ENCODE results near the gene ITPR3. TPM values are rescaled to one million over a fixed set of nuclear protein-coding genes. Genes with fewer than 3 reads are reported as not detected.

Gene ITPR3
- total RNA-seq, 2 experiments from 2014 or later = 54.2 to 55.1 TPM

DNA sequence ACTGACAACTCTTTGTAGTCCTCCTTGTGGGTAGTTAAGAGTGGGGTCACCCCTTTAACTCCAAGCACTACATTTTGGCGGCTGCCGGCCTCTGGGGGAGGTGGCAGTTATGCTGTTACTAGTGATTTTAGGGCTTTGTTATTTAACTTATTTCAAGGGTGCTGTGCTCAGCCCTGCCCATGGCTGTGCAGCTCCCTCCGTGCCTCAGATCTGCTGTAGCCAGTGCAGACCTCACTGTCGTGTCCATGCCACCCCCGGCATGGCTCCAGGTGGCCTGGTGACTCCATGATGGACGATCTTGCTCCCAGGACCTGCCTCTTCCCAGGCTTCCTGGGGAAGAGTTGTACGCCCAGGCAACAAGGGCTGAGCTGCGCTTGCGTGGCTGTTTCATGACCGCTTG lies 75.0 kb downstream of the ITPR3 start:
- peak overlapping the region; percentile 31 for H3K4me3 Mint-ChIP-seq
- H3K4me1 Mint-ChIP-seq = peaks cover 92% of the 10 kb centered on the region
- ChIA-PET CTCF (interaction anchor here (4.0 kb wide), 1 partner anchor 15 kb away, joined by 18 read pairs; the partner anchor contains the start of gene UQCC2), POLR2A (interaction anchor here (1.4 to 4.1 kb wide), 5 partner anchors 13 to 106 kb away, joined by 4 to 25 read pairs (median 4); partner anchors contain the start of genes ITPR3 and UQCC2)
- H3K36me3 Mint-ChIP-seq (ENCODE audit: low read depth) = peaks cover 80% of the 10 kb centered on the region
- peak overlapping the region; percentile 97 for H3K27ac Mint-ChIP-seq
- no peaks in the 10 kb centered on the region for H3K27me3 Mint-ChIP-seq
- no peaks in the 10 kb centered on the region for H3K9me3 Mint-ChIP-seq
- no peak for DNase-seq

DNA sequence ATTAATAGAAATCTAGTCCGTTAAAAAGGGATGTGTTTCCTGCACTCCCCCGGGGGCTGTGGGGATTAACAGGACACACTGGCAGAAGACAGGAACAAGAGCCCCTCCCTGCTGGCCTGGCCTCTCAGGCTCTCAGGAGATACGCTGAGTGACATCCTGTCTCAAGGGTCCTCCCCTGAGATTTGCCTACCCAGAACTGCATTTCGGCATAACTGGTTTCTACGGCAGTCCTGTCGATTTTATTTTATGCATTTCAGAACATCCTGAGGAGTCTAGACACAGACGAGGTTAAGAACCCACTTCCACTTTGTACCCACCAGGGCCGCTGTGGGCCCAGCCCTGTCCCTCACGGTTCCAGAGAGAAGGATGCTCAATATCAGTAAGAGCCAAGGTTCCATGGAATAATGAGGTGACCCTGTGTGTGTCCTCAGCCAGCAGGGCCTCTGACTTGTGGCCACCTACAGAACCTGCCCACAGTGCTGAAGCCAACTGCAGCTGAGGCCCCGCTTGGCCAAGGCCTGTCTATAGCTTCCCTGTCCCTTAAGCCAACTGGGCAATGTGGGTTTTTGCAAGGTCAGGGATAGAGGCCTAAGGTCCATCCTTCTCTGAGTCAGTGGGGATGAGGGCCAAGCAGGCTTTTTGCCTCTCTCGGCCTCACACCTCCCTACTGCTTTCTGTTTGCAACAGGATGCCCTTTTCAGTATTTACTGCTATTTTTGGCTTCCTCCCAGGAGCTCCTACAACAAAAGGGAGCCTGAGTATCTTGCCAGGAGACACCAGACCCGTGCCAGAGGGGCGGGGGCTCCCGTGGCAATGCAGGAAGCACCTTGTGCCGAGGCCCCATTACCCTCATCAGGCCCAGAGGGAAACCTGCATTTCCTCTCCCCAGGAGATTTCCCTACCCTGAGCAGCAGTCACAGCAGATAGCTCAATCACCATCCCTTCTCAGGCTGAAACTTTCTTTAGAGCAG lies 75.7 kb downstream of the ITPR3 start:
- POLR2A ChIA-PET = interaction anchor here (0.8 to 4.1 kb wide), 9 partner anchors 12 to 286 kb away, joined by 3 to 25 read pairs (median 4); partner anchors contain the start of genes BAK1, ITPR3 and UQCC2
- Mint-ChIP-seq H3K27ac (peak overlapping the region; percentile 97), H3K9me3 (no peaks in the 10 kb centered on the region), H3K4me1 (peaks cover 84% of the 10 kb centered on the region), H3K4me3 (peak overlapping the region; percentile 31), H3K27me3 (no peaks in the 10 kb centered on the region), H3K36me3 (ENCODE audit: low read depth) (peaks cover 75% of the 10 kb centered on the region)
- CTCF ChIA-PET = interaction anchor here (0.8 to 4.0 kb wide), 5 partner anchors 14 to 111 kb away, joined by 3 to 18 read pairs (median 4); partner anchors contain the start of gene UQCC2
- peak; percentile 57 for DNase-seq

DNA sequence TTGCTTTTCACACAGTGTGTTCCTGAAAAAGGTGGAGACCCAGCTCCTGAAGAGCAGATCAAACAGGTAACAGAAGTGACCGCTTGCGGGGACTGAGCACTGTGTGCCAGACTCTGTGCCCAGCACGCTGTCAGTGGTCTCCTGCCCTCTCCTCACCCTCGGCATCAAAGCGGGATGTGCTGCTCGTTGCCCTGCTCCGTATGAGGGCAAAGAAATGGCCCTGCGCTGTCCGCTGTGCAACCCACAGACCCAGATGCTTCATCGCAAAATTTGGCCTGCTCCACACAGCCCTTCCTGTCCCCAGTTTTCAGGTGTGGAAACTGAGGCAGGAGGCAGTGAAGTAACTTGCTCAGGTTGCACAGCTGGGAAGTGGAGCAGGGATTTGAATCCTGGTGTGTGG lies 76.7 kb downstream of the ITPR3 start:
- ChIA-PET POLR2A (interaction anchor here (0.8 to 1.9 kb wide), 5 partner anchors 11 to 108 kb away, joined by 3 to 16 read pairs (median 4); partner anchors contain the start of gene UQCC2), CTCF (interaction anchor here (0.6 to 1.4 kb wide), 3 partner anchors 99 to 112 kb away, joined by 4 to 6 read pairs (median 4); no protein-coding TSS in a partner anchor)
- Mint-ChIP-seq H3K27ac (peak overlapping the region; percentile 97), H3K9me3 (no peaks in the 10 kb centered on the region), H3K4me3 (no peak overlapping the region), H3K4me1 (peaks cover 80% of the 10 kb centered on the region), H3K36me3 (ENCODE audit: low read depth) (peaks cover 66% of the 10 kb centered on the region), H3K27me3 (no peaks in the 10 kb centered on the region)
- DNase-seq = no peak

DNA sequence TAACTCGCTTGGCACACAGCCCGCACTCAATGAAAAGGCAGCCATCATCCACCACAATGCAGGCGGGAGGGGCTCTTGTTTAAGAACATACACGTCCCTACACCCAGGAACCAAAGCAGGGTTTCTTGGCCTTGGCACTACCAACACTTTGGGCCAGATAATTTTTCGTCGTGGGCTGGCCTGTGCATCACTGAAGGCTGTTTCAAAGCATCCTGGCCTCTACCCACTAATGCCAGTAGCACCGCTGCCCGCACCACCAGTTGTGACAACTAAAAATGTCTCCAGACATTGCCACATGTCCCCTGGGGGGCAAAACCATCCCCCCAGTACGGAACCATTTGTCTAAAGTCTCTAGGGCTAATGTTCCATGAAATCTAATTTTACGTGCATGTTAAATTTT lies 77.4 kb downstream of the ITPR3 start:
- Mint-ChIP-seq H3K36me3 (ENCODE audit: low read depth) (peaks cover 60% of the 10 kb centered on the region), H3K4me3 (no peak overlapping the region), H3K4me1 (peaks cover 73% of the 10 kb centered on the region), H3K9me3 (no peaks in the 10 kb centered on the region), H3K27me3 (no peaks in the 10 kb centered on the region), H3K27ac (peak overlapping the region; percentile 54)
- CTCF ChIA-PET = no interaction called here
- no peak for DNase-seq
- POLR2A ChIA-PET = no interaction called here

DNA sequence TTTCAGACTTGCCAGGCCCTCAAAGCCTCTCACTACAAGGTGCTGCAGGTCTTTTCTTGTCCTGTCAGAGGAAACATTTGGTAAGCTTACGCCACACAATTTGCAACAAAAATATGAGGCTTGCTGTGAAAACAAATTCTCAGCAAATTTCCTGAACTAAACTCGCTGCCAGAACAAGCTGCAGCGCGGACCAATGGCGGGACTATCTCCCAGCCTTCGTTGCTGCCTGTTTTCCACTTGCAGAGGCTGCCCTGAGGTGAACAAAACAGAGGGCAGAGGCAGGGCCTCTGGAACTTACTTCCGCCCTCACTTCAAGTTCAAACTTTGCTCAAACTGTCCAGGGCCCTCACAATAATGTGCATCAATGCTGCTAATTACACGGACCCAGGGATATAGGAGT lies 78.0 kb downstream of the ITPR3 start:
- Mint-ChIP-seq H3K4me1 (peaks cover 67% of the 10 kb centered on the region), H3K36me3 (ENCODE audit: low read depth) (peaks cover 55% of the 10 kb centered on the region), H3K9me3 (no peaks in the 10 kb centered on the region), H3K27ac (peak overlapping the region; percentile 58), H3K27me3 (no peaks in the 10 kb centered on the region), H3K4me3 (no peak overlapping the region)
- ChIA-PET CTCF (no interaction called here), POLR2A (no interaction called here)
- DNase-seq = no peak

DNA sequence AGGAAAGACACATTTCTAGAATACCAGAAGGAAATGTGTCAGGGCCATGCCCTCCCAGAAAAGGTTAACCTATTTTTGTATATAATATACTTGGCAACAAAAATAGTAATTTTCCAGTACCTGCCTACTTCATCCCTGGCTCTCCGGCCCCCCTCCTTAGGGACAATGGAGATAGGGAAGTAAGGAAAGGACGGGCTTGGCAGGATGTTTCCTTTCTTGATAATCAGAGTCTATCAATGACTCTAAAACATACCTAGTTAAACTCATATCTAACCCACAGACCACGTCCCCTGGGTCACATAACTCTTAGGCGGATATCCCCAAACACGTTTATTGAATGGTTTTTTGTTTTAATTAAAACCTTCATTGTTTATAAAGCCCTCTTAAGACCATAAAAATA lies 78.6 kb downstream of the ITPR3 start:
- Mint-ChIP-seq H3K27ac (peak overlapping the region; percentile 58), H3K4me1 (peaks cover 61% of the 10 kb centered on the region), H3K4me3 (no peak overlapping the region), H3K27me3 (no peaks in the 10 kb centered on the region), H3K9me3 (no peaks in the 10 kb centered on the region), H3K36me3 (ENCODE audit: low read depth) (peaks cover 52% of the 10 kb centered on the region)
- ChIA-PET POLR2A (interaction anchor here (1.2 to 2.4 kb wide), 6 partner anchors 9 to 120 kb away, joined by 4 to 18 read pairs (median 6); partner anchors contain the start of genes BAK1 and UQCC2), CTCF (interaction anchor here (1.0 to 3.9 kb wide), 12 partner anchors 10 to 113 kb away, joined by 3 to 59 read pairs (median 8); partner anchors contain the start of genes ITPR3 and UQCC2)
- no peak for DNase-seq

DNA sequence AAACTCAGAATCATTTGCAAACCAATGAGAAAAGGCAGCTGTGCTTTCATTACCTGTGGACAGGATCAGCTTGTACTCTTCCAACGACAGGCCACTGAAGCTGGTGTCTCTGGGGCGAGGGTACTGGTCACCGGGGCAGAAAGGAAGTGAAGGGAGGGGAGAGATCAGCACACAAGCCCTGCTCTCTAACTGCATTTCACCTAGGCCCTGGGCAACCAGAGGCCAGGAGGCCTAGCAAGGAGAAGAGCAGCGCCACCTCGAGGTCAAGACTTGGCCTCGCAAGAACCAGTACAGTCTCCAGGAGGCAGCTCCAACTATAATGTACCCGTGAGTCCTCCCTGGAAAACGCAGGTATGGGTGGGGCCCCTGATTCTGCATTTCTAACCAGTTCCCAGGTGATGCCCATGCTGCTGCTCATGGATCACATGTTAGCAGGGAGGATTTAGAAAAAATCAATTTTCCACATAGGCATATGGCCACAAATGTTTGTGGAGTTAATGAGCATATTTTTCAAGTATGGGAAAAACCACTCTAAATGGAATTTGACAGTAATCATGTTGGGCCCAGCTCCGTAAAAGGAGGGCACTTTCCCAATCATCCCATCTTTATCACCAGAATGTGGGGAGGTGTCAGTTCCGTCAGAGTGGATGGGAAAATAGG lies 79.4 kb downstream of the ITPR3 start:
- Mint-ChIP-seq H3K27me3 (no peaks in the 10 kb centered on the region), H3K4me1 (peaks cover 55% of the 10 kb centered on the region), H3K36me3 (ENCODE audit: low read depth) (peaks cover 45% of the 10 kb centered on the region), H3K27ac (peak overlapping the region; percentile 58), H3K9me3 (no peaks in the 10 kb centered on the region), H3K4me3 (no peak overlapping the region)
- DNase-seq = peak; percentile 84
- CTCF ChIA-PET = interaction anchor here (0.6 to 3.9 kb wide), 23 partner anchors 10 to 120 kb away, joined by 3 to 59 read pairs (median 5); partner anchors contain the start of genes BAK1, ITPR3 and UQCC2
- POLR2A ChIA-PET = interaction anchor here (0.6 to 2.4 kb wide), 10 partner anchors 8 to 121 kb away, joined by 3 to 18 read pairs (median 4); partner anchors contain the start of genes BAK1 and UQCC2

DNA sequence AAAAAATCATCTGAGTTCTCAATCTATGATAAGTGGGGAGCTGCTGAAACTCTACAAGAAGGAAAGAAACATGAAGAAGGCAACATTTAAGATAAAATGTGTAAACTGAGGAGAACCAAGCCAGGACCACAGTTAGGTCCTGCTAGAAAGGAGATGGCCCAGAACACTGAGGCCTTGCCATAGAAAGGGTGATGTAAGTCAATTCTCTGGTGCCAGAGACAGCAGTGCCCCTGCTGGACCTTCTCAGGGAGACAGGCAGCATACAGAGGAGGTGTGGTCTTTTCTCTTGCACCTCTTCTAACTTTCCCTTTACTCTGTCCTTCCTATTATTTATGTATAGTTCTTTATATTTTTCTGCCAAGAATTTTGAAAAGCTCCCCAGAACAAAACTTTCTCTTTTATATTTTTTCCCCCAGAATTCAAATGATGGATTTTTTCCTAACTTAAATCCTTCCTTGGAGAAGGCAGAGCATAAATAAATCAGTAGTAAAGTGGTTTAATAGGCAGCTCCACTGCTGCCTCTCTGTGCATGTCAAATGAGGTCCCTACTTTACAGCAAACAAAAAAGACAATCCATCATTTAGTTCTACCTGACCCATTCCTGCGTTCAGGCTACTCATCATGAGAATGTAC lies 81.3 kb downstream of the ITPR3 start:
- POLR2A ChIA-PET = interaction anchor here (1.0 to 1.9 kb wide), 5 partner anchors 7 to 81 kb away, joined by 3 to 12 read pairs (median 5); partner anchors contain the start of genes ITPR3 and UQCC2
- no peaks in the 10 kb centered on the region for H3K27me3 Mint-ChIP-seq
- H3K36me3 Mint-ChIP-seq (ENCODE audit: low read depth) = peaks cover 28% of the 10 kb centered on the region
- H3K4me3 Mint-ChIP-seq = no peak overlapping the region
- peak overlapping the region; percentile 23 for H3K27ac Mint-ChIP-seq
- DNase-seq = no peak
- CTCF ChIA-PET = interaction anchor here (0.8 to 3.9 kb wide), 7 partner anchors 8 to 116 kb away, joined by 3 to 59 read pairs (median 7); partner anchors contain the start of gene UQCC2
- H3K4me1 Mint-ChIP-seq = peaks cover 40% of the 10 kb centered on the region
- H3K9me3 Mint-ChIP-seq = no peaks in the 10 kb centered on the region

DNA sequence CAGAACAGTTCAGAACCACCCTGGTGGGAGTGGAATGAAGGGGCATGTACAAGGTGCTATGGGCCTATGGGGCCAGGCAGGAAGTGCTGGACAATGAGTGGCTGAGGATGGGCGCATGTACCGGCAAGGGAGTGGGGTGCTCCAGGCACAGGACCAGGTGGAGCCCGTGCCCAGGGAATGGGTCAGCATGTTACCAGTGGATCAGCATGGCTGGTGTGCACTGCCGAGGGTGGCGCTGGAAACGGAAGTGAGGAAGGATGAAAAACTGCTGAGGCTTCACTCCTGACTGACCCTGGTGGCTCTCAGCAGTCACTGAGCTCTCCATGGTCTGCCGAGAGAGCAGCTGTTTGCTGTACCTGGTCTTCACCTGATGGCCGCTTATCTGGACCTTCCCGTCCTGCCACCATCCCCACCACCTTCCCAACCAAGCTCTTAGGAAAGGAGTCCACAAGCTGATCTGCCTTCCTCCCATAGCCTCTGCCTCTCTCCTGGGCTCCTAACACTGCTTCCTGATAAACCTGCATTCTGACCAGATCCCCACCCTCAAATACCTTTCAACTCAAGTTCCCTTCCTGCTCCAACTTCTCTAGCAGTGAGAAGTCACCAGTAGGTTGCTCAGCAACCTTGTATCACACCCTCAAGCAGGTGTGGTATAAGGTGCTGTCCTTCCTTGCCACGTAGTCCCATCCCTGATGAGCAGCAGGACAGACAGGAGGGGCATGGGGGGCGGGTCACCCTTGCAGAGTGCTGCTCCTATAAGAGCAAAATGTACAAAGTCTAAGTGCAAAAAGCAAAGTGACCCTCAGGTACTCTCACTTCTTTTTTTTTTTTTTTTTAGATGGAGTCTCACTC lies 83.3 kb downstream of the ITPR3 start:
- Mint-ChIP-seq H3K36me3 (ENCODE audit: low read depth) (peaks cover 25% of the 10 kb centered on the region), H3K27ac (no peak overlapping the region)
- POLR2A ChIA-PET = no interaction called here

DNA sequence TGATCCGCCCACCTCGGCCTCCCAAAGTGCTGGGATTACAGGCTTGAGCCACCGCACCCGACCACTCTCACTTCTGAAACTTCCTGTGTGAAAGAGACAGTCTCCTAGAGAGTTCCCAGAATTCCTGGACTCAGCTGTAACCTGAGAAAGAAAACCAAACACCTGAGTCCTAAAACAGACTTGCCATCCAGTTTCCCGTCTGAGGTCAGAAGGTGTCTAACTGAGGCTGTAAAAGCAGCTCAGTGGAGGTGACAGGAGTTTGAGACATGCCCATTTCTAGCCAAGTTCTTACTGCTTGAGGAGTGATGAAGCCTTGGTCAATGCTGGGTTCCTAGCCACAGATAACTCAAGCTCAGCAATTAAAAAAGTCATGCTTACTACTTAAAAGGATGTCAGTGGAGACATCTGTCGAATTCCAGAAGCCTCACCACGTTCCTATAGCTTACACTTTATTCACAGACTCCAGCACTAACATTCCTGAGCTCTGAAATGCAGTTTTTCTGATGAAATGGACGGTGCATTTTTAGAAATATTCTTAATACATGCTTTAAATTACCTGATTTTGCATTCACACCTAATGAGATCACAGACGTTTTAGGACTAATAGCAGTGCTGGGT lies 84.3 kb downstream of the ITPR3 start:
- ChIA-PET CTCF (interaction anchor here (0.5 to 0.9 kb wide), 2 partner anchors 125 to 1743 kb away, joined by 3 to 4 read pairs; partner anchors contain the start of gene BAK1), POLR2A (interaction anchor here (0.9 to 1.4 kb wide), 4 partner anchors 9 to 120 kb away, joined by 3 read pairs; partner anchors contain the start of gene ITPR3)
- no peaks in the 10 kb centered on the region for H3K27me3 Mint-ChIP-seq
- peaks cover 42% of the 10 kb centered on the region for H3K4me1 Mint-ChIP-seq
- DNase-seq = no peak
- no peaks in the 10 kb centered on the region for H3K9me3 Mint-ChIP-seq
- H3K36me3 Mint-ChIP-seq (ENCODE audit: low read depth) = peaks cover 29% of the 10 kb centered on the region
- H3K4me3 Mint-ChIP-seq = no peak overlapping the region
- H3K27ac Mint-ChIP-seq = no peak overlapping the region

More for the DNA sequence above, 83.3 kb downstream of the ITPR3 start:
- no peak for DNase-seq
- CTCF ChIA-PET = no interaction called here
- no peaks in the 10 kb centered on the region for H3K27me3 Mint-ChIP-seq
- H3K4me3 Mint-ChIP-seq = no peak overlapping the region
- peaks cover 44% of the 10 kb centered on the region for H3K4me1 Mint-ChIP-seq
- H3K9me3 Mint-ChIP-seq = no peaks in the 10 kb centered on the region
